Adrenal gland (tissue), 5 donors: Measurements from ENCODE around the gene SPATA31C1.

Source experiments
- POLR2A ChIP-seq, 2 donors: fragments of 450-650 bp; IDR thresholded peaks; one replicate each; pipeline ENCODE4 v1.6.1; 2017; ENCODE audit warnings: antibody characterized with exemption in 2 of 2, mild to moderate bottlenecking in 2 of 2, moderate library complexity in 1 of 2
- TF ChIP-seq, protein P1 (sequence below), 6 experiments: fragments of 450-650 bp in 4 of 6; fragments of 200-600 bp in 2 of 6; sonication (generic) in 1 of 6; IDR thresholded peaks; 1 replicate in 5 of 6; 2 replicates in 1 of 6; pipeline versions ENCODE4 v1.5.1 to v1.8.0; 2016 to 2021; ENCODE audit warnings: antibody characterized with exemption in 6 of 6, mild to moderate bottlenecking in 2 of 6, moderate library complexity in 1 of 6
- donor health status: DM: no; HTN: no; CAD: no.

DNA sequence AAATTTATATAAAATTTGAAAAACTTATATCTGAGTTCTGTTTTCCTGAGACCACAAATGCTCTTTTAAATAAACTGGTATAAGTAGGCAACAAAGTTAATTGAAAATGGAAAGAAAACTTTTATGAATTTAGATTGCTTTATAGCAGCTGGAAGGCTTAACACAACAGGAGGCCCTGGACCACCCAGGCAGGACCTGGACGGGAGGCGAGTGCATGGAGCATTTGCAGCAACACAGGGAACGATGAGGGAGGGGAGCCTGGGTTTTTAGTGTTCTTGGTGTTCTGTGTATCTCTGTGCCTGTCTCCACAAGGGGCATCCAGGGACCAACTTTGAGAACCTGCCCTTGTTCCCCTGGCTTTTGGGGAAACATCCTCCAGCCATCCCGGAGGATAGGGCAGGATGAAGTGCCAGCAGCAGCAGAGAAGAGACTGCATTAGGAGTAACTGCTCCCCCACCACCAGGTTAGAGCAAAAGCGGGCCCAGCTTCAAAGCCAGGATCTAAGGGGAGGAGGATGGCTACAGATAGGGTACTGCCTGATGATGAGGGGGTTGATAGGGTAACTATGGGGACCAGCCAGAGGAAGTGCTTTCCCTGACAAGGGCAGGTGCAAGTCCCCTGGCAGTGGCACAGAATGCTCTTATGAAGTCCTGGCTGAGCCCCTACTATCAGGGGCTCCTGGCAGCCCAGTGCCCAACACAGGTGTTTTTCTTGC, 41.8 kb upstream of the SPATA31C1 start:
- TF ChIP-seq, protein P1, sequence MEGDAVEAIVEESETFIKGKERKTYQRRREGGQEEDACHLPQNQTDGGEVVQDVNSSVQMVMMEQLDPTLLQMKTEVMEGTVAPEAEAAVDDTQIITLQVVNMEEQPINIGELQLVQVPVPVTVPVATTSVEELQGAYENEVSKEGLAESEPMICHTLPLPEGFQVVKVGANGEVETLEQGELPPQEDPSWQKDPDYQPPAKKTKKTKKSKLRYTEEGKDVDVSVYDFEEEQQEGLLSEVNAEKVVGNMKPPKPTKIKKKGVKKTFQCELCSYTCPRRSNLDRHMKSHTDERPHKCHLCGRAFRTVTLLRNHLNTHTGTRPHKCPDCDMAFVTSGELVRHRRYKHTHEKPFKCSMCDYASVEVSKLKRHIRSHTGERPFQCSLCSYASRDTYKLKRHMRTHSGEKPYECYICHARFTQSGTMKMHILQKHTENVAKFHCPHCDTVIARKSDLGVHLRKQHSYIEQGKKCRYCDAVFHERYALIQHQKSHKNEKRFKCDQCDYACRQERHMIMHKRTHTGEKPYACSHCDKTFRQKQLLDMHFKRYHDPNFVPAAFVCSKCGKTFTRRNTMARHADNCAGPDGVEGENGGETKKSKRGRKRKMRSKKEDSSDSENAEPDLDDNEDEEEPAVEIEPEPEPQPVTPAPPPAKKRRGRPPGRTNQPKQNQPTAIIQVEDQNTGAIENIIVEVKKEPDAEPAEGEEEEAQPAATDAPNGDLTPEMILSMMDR (IDR thresholded peaks at IDR 0.05) = no peak
- no peak for TF ChIP-seq POLR2A (IDR thresholded peaks at IDR 0.05)
